ENCODE data around the gene NEURL1. TPM values are rescaled to one million over a fixed set of nuclear protein-coding genes. Genes with fewer than 3 reads are reported as not detected.

The NEURL1 gene
- total and polyA plus RNA-seq, 8 donors: 11.0 to 69.9 (median 18.6) TPM

DNA sequence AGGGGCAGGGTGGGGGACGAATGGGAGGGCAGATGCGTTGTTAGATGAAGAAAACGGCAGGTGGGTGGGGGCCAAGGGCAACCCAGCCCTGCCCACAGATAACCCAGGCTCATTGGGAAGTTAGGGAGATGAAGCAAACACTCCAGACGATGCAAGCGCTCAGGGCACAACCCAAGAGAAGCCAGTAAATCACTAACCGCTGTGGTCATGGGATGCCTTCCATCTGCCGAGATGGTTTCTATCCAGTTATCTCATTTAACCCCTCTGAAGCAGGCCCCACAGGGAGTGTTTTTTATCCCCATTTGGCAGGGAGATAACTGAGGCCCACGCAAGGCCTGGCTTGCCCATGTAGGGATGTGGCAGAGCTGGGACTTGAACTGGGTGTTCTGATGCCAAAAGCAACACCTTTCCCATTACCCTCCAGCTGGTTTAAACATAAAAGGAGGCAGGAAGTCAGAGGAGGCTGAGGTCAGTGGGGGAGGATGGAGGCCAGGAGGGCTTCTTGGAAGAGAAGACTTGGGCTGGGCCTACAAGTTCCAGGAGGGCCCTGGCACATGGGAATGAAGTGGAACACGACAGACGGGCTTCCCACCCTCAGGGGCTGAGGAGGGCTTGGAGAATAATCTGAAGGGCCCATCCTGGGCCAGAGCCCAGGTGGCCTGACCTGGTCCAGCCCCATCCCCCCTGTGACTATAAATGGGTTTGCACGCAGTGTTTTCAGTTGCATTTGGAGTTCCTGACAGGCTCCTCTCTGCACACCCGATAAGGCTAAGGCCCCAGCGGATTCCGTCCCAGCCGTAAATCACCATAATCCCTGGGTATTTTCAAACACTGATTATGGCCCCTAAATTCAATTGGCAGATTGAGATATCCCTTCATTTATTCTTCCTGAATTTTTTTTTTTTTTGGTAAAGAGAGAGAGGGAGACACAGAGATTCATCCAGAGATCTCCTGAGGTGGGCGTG is 80.9 kb downstream of the NEURL1 start:
- Histone ChIP-seq H3K9me3 (no peaks in the 10 kb centered on the region), H3K36me3 (no peaks in the 10 kb centered on the region), H3K27me3 (no peaks in the 10 kb centered on the region), H3K4me3 (no peak overlapping the region), H3K4me1 (peaks cover 29 to 37% (median 35%) of the 10 kb centered on the region in 3 donors), H3K27ac (no peak overlapping the region)
- intact Hi-C loops (cut with DNase I): no loop called here
- 82 to 88% methylated on average over 16 of the region's 16 CpGs for WGBS, 2 donors
- DNase-seq: no peak
- no peak for ATAC-seq
- FAIRE-seq: no peak
- TF ChIP-seq, protein P1, sequence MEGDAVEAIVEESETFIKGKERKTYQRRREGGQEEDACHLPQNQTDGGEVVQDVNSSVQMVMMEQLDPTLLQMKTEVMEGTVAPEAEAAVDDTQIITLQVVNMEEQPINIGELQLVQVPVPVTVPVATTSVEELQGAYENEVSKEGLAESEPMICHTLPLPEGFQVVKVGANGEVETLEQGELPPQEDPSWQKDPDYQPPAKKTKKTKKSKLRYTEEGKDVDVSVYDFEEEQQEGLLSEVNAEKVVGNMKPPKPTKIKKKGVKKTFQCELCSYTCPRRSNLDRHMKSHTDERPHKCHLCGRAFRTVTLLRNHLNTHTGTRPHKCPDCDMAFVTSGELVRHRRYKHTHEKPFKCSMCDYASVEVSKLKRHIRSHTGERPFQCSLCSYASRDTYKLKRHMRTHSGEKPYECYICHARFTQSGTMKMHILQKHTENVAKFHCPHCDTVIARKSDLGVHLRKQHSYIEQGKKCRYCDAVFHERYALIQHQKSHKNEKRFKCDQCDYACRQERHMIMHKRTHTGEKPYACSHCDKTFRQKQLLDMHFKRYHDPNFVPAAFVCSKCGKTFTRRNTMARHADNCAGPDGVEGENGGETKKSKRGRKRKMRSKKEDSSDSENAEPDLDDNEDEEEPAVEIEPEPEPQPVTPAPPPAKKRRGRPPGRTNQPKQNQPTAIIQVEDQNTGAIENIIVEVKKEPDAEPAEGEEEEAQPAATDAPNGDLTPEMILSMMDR (IDR thresholded peaks at IDR 0.05): no peak

DNA sequence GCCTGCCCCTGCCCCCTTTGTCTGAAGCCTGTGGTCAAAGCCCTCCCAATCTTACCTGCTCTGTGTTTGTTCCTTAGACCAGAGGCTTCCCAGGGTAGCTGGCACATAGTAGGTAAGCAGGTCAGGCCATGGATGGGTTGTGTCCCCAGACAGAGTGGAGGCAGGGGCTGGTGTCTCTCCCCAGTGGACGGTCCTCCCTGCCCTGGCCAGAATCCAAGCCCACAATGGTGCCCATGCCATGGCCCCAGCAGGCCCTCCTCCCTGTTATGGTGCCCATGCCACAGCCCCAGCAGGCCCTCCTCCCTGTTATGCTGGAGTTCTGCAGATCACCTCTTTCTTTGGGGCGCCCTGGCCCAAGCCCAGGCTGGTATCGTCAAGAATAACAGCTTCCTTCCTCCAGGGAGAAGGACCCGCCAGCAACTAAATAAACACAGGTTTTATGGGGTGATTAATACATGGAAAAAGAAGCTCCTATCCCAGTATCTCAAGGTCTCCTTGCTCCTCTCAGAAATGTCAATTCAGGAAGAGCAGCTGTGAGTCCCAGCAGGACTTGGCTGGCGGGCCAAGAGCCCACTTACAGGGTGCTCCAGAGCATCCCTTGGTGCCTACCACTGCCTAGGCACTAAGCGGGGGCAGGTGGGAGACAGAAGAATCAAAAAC is 82.0 kb downstream of the NEURL1 start:
- H3K27ac ChIP-seq: no peak overlapping the region
- H3K9me3 ChIP-seq: no peaks in the 10 kb centered on the region
- TF ChIP-seq, protein P1 (IDR thresholded peaks at IDR 0.05): no peak
- FAIRE-seq: no peak
- intact Hi-C loops (cut with DNase I): no loop called here
- no peak overlapping the region for H3K4me3 ChIP-seq
- H3K4me1 ChIP-seq: peaks cover 32 to 39% (median 37%) of the 10 kb centered on the region in 3 donors
- ATAC-seq: no peak
- peak in 1 of 6 donors; percentile 69 for DNase-seq
- WGBS, 2 donors: 71 to 73% methylated on average over 6 of the region's 6 CpGs
- H3K36me3 ChIP-seq: no peaks in the 10 kb centered on the region
- no peaks in the 10 kb centered on the region for H3K27me3 ChIP-seq

DNA sequence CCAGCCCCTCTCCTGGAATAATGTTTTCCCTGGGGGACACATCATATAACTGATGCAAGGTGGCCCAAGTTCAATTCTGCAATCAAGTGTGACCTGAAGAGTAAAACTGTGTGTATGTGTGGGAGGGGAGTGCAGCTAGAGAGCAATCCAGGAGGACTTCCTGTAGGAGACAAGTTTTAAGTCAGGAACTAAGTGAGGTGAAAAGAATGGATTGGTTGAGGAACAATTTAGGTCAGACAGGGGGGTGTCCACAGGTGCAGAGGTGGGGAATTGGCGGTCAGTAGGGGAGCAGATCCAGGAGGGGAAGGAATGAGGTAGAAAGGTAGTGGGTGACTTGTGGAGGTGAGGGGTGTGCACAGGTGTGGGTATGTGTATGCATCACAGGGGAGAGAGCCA is 82.6 kb downstream of the NEURL1 start:
- 83 to 95% methylated on average over 1 of the region's 1 CpG for WGBS, 2 donors
- intact Hi-C loops (cut with DNase I): no loop called here
- FAIRE-seq (no peak), ATAC-seq (no peak), DNase-seq (no peak)
- H3K4me1 ChIP-seq: peaks cover 32 to 39% (median 37%) of the 10 kb centered on the region in 3 donors
- TF ChIP-seq, protein P1 (IDR thresholded peaks at IDR 0.05): no peak
- H3K27ac ChIP-seq: peak overlapping the region in 1 of 4 donors; percentile 8
- H3K27me3 ChIP-seq: no peaks in the 10 kb centered on the region
- no peak overlapping the region for H3K4me3 ChIP-seq
- H3K9me3 ChIP-seq: no peaks in the 10 kb centered on the region
- no peaks in the 10 kb centered on the region for H3K36me3 ChIP-seq

DNA sequence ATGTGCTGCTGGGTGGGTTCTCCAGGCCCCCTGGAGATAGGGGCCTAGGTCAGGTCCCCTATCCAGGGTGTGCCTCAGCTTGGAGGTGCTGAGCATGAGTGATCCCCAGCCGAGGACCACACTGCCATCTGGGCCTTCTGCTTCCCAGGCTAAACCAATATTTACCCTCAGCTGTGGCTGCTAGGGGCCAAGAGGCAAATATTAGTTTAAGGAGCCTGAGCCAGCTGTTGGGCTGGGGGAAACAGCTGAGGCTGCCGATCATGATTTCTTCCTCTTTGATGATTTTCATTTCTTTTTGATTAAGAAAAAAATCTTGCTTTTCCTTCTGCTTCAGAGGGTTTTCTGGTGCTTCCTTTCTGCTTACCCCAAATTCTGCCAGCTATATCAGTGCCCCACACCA is 83.4 kb downstream of the NEURL1 start:
- no peaks in the 10 kb centered on the region for H3K36me3 ChIP-seq
- H3K27ac ChIP-seq: peak overlapping the region in 3 of 4 donors; percentile 6 to 73 (median 8)
- TF ChIP-seq, protein P1 (IDR thresholded peaks at IDR 0.05): no peak
- no peak for FAIRE-seq
- intact Hi-C loops (cut with DNase I): no loop called here
- peaks cover 32 to 39% (median 37%) of the 10 kb centered on the region in 3 donors for H3K4me1 ChIP-seq
- H3K27me3 ChIP-seq: no peaks in the 10 kb centered on the region
- no peak overlapping the region for H3K4me3 ChIP-seq
- no peaks in the 10 kb centered on the region for H3K9me3 ChIP-seq
- peak in 4 of 6 donors; percentile 67 to 75 (median 72) for DNase-seq
- WGBS, 2 donors: 5 to 12% methylated on average over 2 of the region's 2 CpGs
- peak; percentile 82 to 84 (median 84) for ATAC-seq

Data from pancreas (tissue), 10 donors.